ENCODE results near the gene BRIP1. TPM values are rescaled to one million over a fixed set of nuclear protein-coding genes. Genes with fewer than 3 reads are reported as not detected.

BRIP1 gene
- total and polyA plus RNA-seq, 4 donors = 0.21 to 4.3 (median 0.82) TPM

GRCh38 chr17:61634011-61634539, 229.3 kb downstream of the BRIP1 start:
- TF ChIP-seq, protein P1, sequence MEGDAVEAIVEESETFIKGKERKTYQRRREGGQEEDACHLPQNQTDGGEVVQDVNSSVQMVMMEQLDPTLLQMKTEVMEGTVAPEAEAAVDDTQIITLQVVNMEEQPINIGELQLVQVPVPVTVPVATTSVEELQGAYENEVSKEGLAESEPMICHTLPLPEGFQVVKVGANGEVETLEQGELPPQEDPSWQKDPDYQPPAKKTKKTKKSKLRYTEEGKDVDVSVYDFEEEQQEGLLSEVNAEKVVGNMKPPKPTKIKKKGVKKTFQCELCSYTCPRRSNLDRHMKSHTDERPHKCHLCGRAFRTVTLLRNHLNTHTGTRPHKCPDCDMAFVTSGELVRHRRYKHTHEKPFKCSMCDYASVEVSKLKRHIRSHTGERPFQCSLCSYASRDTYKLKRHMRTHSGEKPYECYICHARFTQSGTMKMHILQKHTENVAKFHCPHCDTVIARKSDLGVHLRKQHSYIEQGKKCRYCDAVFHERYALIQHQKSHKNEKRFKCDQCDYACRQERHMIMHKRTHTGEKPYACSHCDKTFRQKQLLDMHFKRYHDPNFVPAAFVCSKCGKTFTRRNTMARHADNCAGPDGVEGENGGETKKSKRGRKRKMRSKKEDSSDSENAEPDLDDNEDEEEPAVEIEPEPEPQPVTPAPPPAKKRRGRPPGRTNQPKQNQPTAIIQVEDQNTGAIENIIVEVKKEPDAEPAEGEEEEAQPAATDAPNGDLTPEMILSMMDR (IDR thresholded peaks at IDR 0.05; ENCODE audit: control extremely low read depth, extremely low read depth) = no peak
- Histone ChIP-seq H3K9me3 (ENCODE audit: control insufficient read depth in 4 of 4, insufficient read depth in 3 of 4, low read length in 3 of 4) (peaks cover 0 to 9% (median 3%) of the 10 kb centered on the region in 4 donors), H3K27me3 (ENCODE audit: control insufficient read depth in 3 of 3, insufficient read depth in 3 of 3, low read length in 2 of 3) (no peaks in the 10 kb centered on the region), H3K9ac (ENCODE audit: insufficient read depth in 1 of 2, low read length in 2 of 2) (no peak overlapping the region), H3K4me3 (no peak overlapping the region), H3K36me3 (ENCODE audit: control insufficient read depth in 4 of 4, insufficient read depth in 4 of 4, low read length in 4 of 4) (no peaks in the 10 kb centered on the region), H3K4me1 (ENCODE audit: control insufficient read depth in 5 of 5, insufficient read depth in 5 of 5, low read length in 5 of 5) (peaks cover 0 to 2% (median 0%) of the 10 kb centered on the region in 5 donors), H3K27ac (ENCODE audit: low read depth in 1 of 2, low read length in 1 of 2) (no peak overlapping the region)
- DNase-seq (no peak), ATAC-seq (ENCODE audit: insufficient read depth, low FRiP score) (no peak)

DNA sequence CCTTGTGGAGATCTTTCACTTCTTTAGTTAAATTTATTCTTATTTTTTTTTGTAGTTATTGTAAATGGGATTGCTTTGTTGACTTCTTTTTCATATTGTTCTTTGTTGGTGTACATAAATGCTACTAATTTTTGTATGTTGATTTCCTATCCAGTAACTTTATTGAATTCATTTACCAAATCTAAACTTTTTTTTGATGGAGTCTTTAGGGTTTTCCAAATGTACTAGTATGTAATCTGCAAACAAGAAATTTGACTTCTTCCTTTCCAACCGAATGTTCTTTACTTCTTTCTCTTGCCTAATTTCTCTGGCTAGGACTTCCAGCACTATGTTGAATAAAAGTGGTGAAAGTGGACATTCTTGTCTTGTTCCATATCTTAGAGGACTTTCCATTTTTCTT, 230.5 kb downstream of the BRIP1 start:
- TF ChIP-seq, protein P1 (IDR thresholded peaks at IDR 0.05; ENCODE audit: control extremely low read depth, extremely low read depth) = no peak
- no peaks in the 10 kb centered on the region for H3K27me3 ChIP-seq (ENCODE audit: control insufficient read depth in 3 of 3, insufficient read depth in 3 of 3, low read length in 2 of 3)
- WGBS, 2 donors = 65 to 81% methylated on average over 1 of the region's 1 CpG
- no peak overlapping the region for H3K27ac ChIP-seq (ENCODE audit: low read depth in 1 of 2, low read length in 1 of 2)
- ATAC-seq (ENCODE audit: insufficient read depth, low FRiP score) (no peak), DNase-seq (no peak)
- H3K4me1 ChIP-seq (ENCODE audit: control insufficient read depth in 5 of 5, insufficient read depth in 5 of 5, low read length in 5 of 5) = peaks cover 0 to 2% (median 0%) of the 10 kb centered on the region in 5 donors
- no peak overlapping the region for H3K4me3 ChIP-seq
- H3K36me3 ChIP-seq (ENCODE audit: control insufficient read depth in 4 of 4, insufficient read depth in 4 of 4, low read length in 4 of 4) = no peaks in the 10 kb centered on the region
- H3K9ac ChIP-seq (ENCODE audit: insufficient read depth in 1 of 2, low read length in 2 of 2) = no peak overlapping the region
- H3K9me3 ChIP-seq (ENCODE audit: control insufficient read depth in 4 of 4, insufficient read depth in 3 of 4, low read length in 3 of 4) = peaks cover 0 to 9% (median 3%) of the 10 kb centered on the region in 4 donors

DNA sequence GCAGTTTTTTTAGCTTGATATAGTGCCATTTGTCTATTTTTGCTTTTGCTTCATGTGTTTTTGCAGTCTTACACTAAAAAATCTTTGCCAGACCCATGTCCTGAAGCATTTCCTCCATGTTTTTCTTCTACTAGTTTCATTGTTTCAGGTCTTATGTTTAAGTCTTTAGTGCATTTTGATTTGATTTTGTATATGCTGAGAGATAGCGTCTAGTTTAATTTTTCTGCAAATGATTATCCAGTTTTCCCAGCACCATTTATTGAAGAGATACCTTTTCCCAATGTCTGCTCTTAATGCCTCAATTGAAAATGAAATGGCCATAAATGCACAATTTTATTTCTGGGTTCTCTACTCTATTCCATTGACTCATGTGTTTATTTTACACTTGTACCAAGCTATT, 231.5 kb downstream of the BRIP1 start:
- H3K4me1 ChIP-seq (ENCODE audit: control insufficient read depth in 5 of 5, insufficient read depth in 5 of 5, low read length in 5 of 5) = peaks cover 0 to 2% (median 0%) of the 10 kb centered on the region in 5 donors
- 69 to 70% methylated on average over 1 of the region's 1 CpG for WGBS, 2 donors
- H3K27me3 ChIP-seq (ENCODE audit: control insufficient read depth in 3 of 3, insufficient read depth in 3 of 3, low read length in 2 of 3) = no peaks in the 10 kb centered on the region
- H3K36me3 ChIP-seq (ENCODE audit: control insufficient read depth in 4 of 4, insufficient read depth in 4 of 4, low read length in 4 of 4) = no peaks in the 10 kb centered on the region
- ATAC-seq (ENCODE audit: insufficient read depth, low FRiP score) (no peak), DNase-seq (no peak)
- TF ChIP-seq, protein P1 (IDR thresholded peaks at IDR 0.05; ENCODE audit: control extremely low read depth, extremely low read depth) = no peak
- H3K27ac ChIP-seq (ENCODE audit: low read depth in 1 of 2, low read length in 1 of 2) = no peak overlapping the region
- no peak overlapping the region for H3K4me3 ChIP-seq
- peaks cover 0 to 9% (median 3%) of the 10 kb centered on the region in 4 donors for H3K9me3 ChIP-seq (ENCODE audit: control insufficient read depth in 4 of 4, insufficient read depth in 3 of 4, low read length in 3 of 4)
- no peak overlapping the region for H3K9ac ChIP-seq (ENCODE audit: insufficient read depth in 1 of 2, low read length in 2 of 2)

Small RNA genes lying within 50 kb of the gene (small RNA-seq; reads per million reads assigned to genes)
- gene RF00019 (ENCODE audit: low replicate concordance) = not detected

Other genes with a start within 250 kb of the BRIP1 start
- gene INTS2, start 64.5 kb upstream of the BRIP1 start, total RNA-seq = 10 to 100 TPM; 13.5 to 18.5 TPM
- gene INTS2, start 64.5 kb upstream of the BRIP1 start, polyA plus RNA-seq = 1 to 10 TPM; 2.4 to 3.4 TPM
- gene MED13, start 201.8 kb upstream of the BRIP1 start, total RNA-seq = 100 to 1,000 TPM in 1 of 2 donors, 10 to 100 TPM in 1; 64.6 to 104 TPM
- gene MED13, start 201.8 kb upstream of the BRIP1 start, polyA plus RNA-seq = 10 to 100 TPM in 1 of 2 donors, 1 to 10 TPM in 1; 7.2 to 11.7 TPM

Measured in lung (tissue), 13 donors.